Measurements from ENCODE around the gene TMEM151A.
A peak's percentile ranks its signal among the peaks of the same experiment; 100 is the strongest.

TMEM151A gene

GRCh38 chr11:66325263-66325671 is 33.6 kb downstream of the TMEM151A start:
- DNase-seq, result no peak

- no peak for DNase-seq
Observed at GRCh38 chr11:66326261-66327111, 34.8 kb downstream of the TMEM151A start.

GRCh38 chr11:66327171-66328030 is 35.7 kb downstream of the TMEM151A start:
- DNase-seq, result no peak

- DNase-seq, result no peak
Observed at GRCh38 chr11:66328031-66328301, 36.3 kb downstream of the TMEM151A start.

GRCh38 chr11:66328302-66329144 is 36.8 kb downstream of the TMEM151A start:
- peak; percentile 84 for DNase-seq

GRCh38 chr11:66329165-66329673 is 37.5 kb downstream of the TMEM151A start:
- no peak for DNase-seq

GRCh38 chr11:66330931-66331330 is 39.2 kb downstream of the TMEM151A start:
- no peak for DNase-seq

GRCh38 chr11:66331542-66332370 is 40.1 kb downstream of the TMEM151A start:
- DNase-seq, result no peak

GRCh38 chr11:66332371-66333219 is 40.9 kb downstream of the TMEM151A start:
- DNase-seq, result no peak

GRCh38 chr11:66333220-66333877 is 41.7 kb downstream of the TMEM151A start:
- no peak for DNase-seq

- no peak for DNase-seq
Observed at GRCh38 chr11:66333896-66334604, 42.4 kb downstream of the TMEM151A start.

GRCh38 chr11:66334605-66335442 is 43.1 kb downstream of the TMEM151A start:
- DNase-seq, result no peak

GRCh38 chr11:66335531-66336233 is 44.0 kb downstream of the TMEM151A start:
- DNase-seq, result peak in 1 of 2 experiments; percentile 53

GRCh38 chr11:66336234-66337102 is 44.8 kb downstream of the TMEM151A start, which contains the start of gene RIN1:
Gene RIN1, minus strand, starts transcription at chr11:66336434. Its CDS starts 32 bp downstream, at chr11:66336402.
- peak; percentile 86 to 89 for DNase-seq

- no peak for DNase-seq
Observed at GRCh38 chr11:66337103-66337899, 45.6 kb downstream of the TMEM151A start.

Measured in SHP77 (cell line).